GM19351 (cell line): Measurements from ENCODE around the gene ECM1.

ENCODE experiments used
- ATAC-seq: cut with Tn5 transposase; IDR thresholded peaks from one replicate; pipeline ENCODE4 v1.9.1; 2021; ENCODE audit warnings: mild to moderate bottlenecking, moderate library complexity; ENCODE audit not compliant: unreplicated experiment

The ECM1 gene

DNA sequence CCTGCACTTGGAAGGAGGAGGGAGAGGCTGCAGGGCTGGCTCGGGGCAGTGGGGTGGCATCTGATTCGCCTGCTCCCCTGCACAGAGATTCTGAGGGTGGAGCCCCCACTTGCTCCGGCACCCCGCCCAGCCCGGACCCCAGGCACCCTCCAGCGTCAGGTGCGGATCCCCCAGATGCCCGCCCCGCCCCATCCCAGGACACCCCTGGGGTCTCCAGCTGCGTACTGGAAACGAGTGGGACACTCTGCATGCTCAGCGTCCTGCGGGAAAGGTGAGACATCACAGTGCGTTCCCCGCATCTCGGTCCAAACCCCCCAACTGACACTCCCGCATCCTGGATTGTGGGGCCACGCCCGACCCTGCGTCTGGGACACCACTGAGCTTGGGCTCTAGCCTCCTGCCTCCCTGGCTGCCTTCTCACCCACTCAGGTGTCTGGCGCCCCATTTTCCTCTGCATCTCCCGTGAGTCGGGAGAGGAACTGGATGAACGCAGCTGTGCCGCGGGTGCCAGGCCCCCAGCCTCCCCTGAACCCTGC, 49.2 kb downstream of the ECM1 start:
- ATAC-seq: no peak

DNA sequence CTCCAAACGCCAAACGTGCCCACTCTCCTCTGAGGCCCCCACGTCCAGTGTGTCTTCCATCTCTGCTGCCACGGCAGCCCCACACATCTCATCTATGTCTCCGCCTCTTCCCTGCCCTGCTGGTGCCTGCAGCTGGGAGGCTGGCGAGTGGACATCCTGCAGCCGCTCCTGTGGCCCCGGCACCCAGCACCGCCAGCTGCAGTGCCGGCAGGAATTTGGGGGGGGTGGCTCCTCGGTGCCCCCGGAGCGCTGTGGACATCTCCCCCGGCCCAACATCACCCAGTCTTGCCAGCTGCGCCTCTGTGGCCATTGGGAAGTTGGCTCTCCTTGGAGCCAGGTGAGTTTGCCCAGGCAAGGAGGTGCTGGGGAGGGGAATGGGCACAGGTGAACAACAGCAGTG, 49.9 kb downstream of the ECM1 start:
- ATAC-seq: no peak

DNA sequence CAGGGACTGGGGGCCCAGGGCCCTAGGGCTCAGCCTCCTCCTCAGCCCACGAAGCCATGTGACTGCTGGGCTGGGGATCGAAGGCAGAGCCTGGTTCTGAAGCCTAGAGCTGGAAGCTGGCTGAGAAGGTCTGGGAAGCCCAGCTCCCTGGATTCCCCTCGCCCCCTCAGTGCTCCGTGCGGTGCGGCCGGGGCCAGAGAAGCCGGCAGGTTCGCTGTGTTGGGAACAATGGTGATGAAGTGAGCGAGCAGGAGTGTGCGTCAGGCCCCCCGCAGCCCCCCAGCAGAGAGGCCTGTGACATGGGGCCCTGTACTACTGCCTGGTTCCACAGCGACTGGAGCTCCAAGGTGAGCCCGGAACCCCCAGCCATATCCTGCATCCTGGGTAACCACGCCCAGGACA, 50.4 kb downstream of the ECM1 start:
- ATAC-seq: no peak

- ATAC-seq: no peak
Observed at GRCh38 chr1:150558761-150559655, 51.1 kb downstream of the ECM1 start.

DNA sequence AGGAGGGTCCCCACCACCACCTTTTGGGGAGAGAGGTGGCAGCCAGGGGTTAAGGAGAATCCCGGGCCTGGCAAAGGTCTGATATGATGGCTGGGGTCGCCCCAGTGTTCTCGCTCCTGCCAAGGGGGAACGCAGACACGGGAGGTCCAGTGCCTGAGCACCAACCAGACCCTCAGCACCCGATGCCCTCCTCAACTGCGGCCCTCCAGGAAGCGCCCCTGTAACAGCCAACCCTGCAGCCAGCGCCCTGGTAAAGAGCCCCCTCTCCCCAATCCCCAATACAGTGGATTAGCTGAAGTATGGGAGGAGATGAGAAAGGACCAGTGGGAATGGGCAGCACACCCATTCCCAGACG, 51.7 kb downstream of the ECM1 start:
- no peak for ATAC-seq

DNA sequence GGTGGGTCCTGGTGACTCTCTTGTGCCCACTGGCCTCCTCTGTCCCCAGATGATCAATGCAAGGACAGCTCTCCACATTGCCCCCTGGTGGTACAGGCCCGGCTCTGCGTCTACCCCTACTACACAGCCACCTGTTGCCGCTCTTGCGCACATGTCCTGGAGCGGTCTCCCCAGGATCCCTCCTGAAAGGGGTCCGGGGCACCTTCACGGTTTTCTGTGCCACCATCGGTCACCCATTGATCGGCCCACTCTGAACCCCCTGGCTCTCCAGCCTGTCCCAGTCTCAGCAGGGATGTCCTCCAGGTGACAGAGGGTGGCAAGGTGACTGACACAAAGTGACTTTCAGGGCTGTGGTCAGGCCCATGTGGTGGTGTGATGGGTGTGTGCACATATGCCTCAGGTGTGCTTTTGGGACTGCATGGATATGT, 52.1 kb downstream of the ECM1 start:
- ATAC-seq: no peak

GRCh38 chr1:150560576-150561253, 52.8 kb downstream of the ECM1 start:
- ATAC-seq: peak; percentile 29

DNA sequence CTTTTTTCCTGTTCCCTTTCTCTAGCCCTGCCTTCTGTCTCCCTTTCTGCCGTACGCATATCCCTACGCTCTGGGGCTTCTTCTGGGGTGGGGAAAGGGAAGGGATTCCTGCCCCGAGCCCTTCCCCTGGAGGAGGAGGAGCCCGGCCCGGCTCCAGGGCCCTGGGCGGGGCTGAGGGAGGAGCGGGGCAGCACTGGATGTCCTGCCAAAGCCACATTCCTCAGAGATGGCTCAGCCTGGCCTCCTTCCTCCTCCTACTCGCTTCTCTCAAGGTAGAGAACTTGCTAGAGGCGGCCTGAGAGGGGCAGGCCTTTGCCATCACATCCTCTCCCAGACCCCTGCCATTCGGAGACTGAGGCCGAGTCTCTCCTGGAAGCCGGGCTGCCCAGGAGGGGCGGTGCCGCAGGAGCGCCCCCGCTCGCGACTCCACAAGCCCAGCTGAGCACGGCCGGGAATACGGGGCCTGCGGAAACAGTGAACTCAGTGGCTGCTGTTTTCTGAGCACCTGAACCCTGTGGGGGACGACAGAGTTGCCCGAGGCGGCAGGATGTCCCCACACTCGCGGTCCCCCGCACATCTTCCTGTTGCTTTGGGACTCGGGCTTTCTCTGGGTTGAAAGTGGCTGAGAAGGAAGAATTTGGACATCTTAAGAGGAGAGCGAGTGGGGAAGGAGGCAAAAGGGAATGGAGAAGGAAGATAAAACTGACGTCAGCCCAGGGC, 53.5 kb downstream of the ECM1 start:
- no peak for ATAC-seq

GRCh38 chr1:150561974-150562445, 54.1 kb downstream of the ECM1 start:
- peak; percentile 40 for ATAC-seq

DNA sequence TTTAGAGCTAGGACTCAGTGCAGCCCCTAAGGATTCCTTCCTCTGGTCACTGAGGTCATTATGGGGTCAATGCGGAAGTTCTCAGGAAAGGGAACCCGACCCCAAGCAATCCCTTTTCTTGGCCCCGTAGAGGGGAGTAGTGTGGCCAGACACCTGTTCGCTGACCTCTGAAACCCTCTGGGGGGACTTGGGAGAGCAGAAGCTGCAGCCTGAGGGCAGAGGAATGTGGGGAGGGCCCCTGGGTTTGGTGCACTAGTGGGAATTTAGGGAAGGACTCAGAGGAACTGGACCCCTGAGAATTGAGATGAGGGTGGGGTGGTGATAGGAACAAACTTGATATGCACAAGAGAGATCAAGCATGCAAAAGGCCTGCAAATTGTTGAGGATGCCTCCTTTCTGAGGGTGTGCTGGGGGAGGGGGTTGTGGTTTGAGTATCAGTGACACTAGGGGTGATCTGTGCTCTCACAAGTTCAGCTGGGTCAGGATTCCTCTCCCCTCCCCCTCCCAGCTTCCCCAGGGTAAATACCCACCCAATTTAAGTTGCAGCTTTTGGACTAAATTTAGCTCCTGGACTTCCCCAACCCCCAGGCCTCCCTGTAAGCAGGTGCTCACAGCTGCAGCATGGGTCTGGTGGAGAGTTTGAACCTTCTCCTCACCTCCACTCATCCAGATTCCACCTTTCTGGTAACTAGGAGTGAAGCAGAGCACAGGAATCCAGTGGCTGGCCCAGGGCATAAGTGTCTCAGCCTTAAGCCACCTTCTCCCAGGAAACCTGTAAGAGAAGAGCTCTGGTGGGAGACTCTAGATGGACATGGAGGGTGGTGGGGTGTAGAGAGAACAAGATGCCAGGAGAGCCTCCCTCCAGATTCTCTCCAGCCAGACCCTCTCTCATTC, 54.8 kb downstream of the ECM1 start:
- peak; percentile 34 for ATAC-seq
